OCI-LY1 (cell line): ENCODE results near the gene ARPC2.
A peak's percentile ranks its signal among the peaks of the same experiment; 100 is the strongest.

Experiments used
- H2AFZ ChIP-seq: fragments of 200-600 bp; sonication (generic), shearing (Covaris generic); 2 replicates; pipeline ENCODE4 v1.6.0; 2014; ENCODE audit warnings: antibody characterized with exemption, mild to moderate bottlenecking, low read length
- H3F3A ChIP-seq: fragments of 200-600 bp; sonication (generic), shearing (Covaris generic); 2 replicates; pipeline ENCODE4 v1.6.0; 2014; ENCODE audit warnings: mild to moderate bottlenecking, antibody characterized with exemption, low read length, moderate library complexity; ENCODE audit not compliant: insufficient read depth
- H3K27ac ChIP-seq: fragments of 200-600 bp; sonication (generic); 2 replicates; pipeline ENCODE4 v1.5.1; 2014; ENCODE audit warnings: low read length, mixed run types, mild to moderate bottlenecking, low read depth; ENCODE audit not compliant: poor library complexity, severe bottlenecking
- H3K27me3 ChIP-seq: fragments of 200-600 bp; sonication (generic); 2 replicates; pipeline ENCODE4 v1.6.0; 2014; ENCODE audit warnings: antibody characterized with exemption, mild to moderate bottlenecking, low read length, moderate library complexity; ENCODE audit not compliant: insufficient read depth
- H3K36me3 ChIP-seq: fragments of 200-600 bp; sonication (generic); 2 replicates; pipeline ENCODE4 v1.6.1; 2014; ENCODE audit warnings: mild to moderate bottlenecking, antibody characterized with exemption, low read length, moderate library complexity, mixed read lengths; ENCODE audit not compliant: insufficient read depth
- H3K4me1 ChIP-seq: fragments of 200-600 bp; sonication (generic); 2 replicates; pipeline ENCODE4 v1.5.1; 2014; ENCODE audit warnings: mild to moderate bottlenecking, low read length, moderate library complexity; ENCODE audit not compliant: insufficient read depth, severe bottlenecking
- H3K4me2 ChIP-seq: fragments of 200-600 bp; sonication (generic), shearing (Covaris generic); 2 replicates; pipeline ENCODE4 v1.6.1; 2014; ENCODE audit warnings: low read length
- H3K4me3 ChIP-seq: fragments of 200-600 bp; sonication (generic); 2 replicates; pipeline ENCODE4 v1.5.1; 2014; ENCODE audit warnings: low read length, low read depth, mild to moderate bottlenecking, mixed read lengths; ENCODE audit not compliant: poor library complexity, severe bottlenecking
- H3K79me2 ChIP-seq: fragments of 200-600 bp; shearing (Covaris generic); 2 replicates; pipeline ENCODE4 v1.6.1; 2016; ENCODE audit warnings: mixed run types, low read length, mixed read lengths; ENCODE audit not compliant: insufficient read depth
- H3K9ac ChIP-seq: fragments of 200-600 bp; sonication (generic), shearing (Covaris generic); 2 replicates; pipeline ENCODE4 v1.6.1; 2014; ENCODE audit warnings: mild to moderate bottlenecking, low read length, mixed read lengths
- H3K9me2 ChIP-seq: fragments of 200-600 bp; sonication (generic), shearing (Covaris generic); 2 replicates; pipeline ENCODE4 v1.6.1; 2014; ENCODE audit warnings: low read depth, mild to moderate bottlenecking, low read length, mixed read lengths
- H3K9me3 ChIP-seq: fragments of 200-600 bp; shearing (Covaris generic); 2 replicates; pipeline ENCODE4 v1.6.1; 2014; ENCODE audit warnings: low read length, mixed read lengths
- H4K20me1 ChIP-seq: fragments of 200-600 bp; sonication (generic), shearing (Covaris generic); 2 replicates; pipeline ENCODE4 v1.6.0; 2016; ENCODE audit warnings: mild to moderate bottlenecking, low read length; ENCODE audit not compliant: insufficient read depth
- EZH2 ChIP-seq: fragments of 200-600 bp; sonication (generic), shearing (Covaris generic); IDR thresholded peaks from 2 replicates; pipeline ENCODE4 v1.8.0; 2017; ENCODE audit warnings: borderline replicate concordance, mixed run types, mild to moderate bottlenecking, antibody characterized with exemption, low read length, moderate library complexity, mixed read lengths
- TF ChIP-seq, protein P1 (sequence below): fragments of 200-600 bp; sonication (generic), shearing (Covaris generic); IDR thresholded peaks from 2 replicates; pipeline ENCODE4 v1.5.1; 2017; ENCODE audit warnings: mild to moderate bottlenecking, antibody characterized with exemption, low read length, moderate library complexity, mixed read lengths

The ARPC2 gene

DNA sequence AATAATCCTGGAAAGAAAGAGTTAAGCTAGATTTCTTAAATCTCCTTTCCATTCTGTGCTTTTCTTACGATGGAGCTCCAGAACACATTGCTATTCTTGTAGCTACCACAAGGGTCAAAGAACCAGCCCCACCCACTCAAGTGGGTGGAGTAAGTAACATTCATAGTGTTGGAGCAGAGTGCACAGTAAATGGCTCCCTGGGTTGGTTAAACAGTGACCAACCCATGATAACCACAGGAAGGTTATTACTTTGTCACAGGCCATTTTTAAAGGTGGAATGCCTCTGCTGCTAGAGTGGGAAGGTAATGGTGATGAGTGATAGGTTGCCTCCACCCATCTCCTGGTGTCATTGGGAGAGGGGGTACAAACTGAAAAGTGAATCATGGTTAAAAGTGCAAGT, 13.9 kb downstream of the ARPC2 start:
- H3K4me1 ChIP-seq, result peaks cover 16% of the 10 kb centered on the region
- H3F3A ChIP-seq, result no peaks in the 10 kb centered on the region
- H2AFZ ChIP-seq, result no peak overlapping the region
- H3K9me2 ChIP-seq, result no peaks in the 10 kb centered on the region
- H3K27ac ChIP-seq, result no peak overlapping the region
- peaks cover 97% of the 10 kb centered on the region for H3K36me3 ChIP-seq
- no peak overlapping the region for H3K9ac ChIP-seq
- no peak overlapping the region for H3K4me2 ChIP-seq
- no peaks in the 10 kb centered on the region for H3K79me2 ChIP-seq
- no peak for TF ChIP-seq EZH2
- TF ChIP-seq, protein P1, sequence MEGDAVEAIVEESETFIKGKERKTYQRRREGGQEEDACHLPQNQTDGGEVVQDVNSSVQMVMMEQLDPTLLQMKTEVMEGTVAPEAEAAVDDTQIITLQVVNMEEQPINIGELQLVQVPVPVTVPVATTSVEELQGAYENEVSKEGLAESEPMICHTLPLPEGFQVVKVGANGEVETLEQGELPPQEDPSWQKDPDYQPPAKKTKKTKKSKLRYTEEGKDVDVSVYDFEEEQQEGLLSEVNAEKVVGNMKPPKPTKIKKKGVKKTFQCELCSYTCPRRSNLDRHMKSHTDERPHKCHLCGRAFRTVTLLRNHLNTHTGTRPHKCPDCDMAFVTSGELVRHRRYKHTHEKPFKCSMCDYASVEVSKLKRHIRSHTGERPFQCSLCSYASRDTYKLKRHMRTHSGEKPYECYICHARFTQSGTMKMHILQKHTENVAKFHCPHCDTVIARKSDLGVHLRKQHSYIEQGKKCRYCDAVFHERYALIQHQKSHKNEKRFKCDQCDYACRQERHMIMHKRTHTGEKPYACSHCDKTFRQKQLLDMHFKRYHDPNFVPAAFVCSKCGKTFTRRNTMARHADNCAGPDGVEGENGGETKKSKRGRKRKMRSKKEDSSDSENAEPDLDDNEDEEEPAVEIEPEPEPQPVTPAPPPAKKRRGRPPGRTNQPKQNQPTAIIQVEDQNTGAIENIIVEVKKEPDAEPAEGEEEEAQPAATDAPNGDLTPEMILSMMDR, result peak; percentile 28; the same call in 1 of the 2 replicates
- H3K4me3 ChIP-seq, result no peak overlapping the region
- no peaks in the 10 kb centered on the region for H3K9me3 ChIP-seq
- H4K20me1 ChIP-seq, result no peaks in the 10 kb centered on the region
- no peaks in the 10 kb centered on the region for H3K27me3 ChIP-seq

DNA sequence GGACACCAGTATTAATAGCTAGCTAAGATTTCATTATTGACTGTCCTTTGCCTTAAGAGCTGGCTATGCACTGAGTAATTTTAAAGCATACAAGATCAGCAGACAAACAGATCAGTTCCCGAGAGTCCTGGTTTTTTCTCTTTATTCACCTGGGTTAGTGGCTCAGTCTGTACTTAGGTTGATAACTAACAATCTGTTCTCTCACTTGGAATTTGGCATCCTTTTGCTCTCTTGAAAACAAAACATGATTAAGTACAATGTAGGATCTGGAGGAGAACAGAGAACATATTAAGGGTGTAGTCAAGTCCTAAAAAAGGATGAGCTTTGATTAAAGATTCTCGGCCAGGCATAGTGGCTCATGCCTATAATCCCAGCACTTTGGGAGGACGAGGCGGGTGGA, 16.6 kb downstream of the ARPC2 start:
- Histone ChIP-seq H3K4me1 (peaks cover 14% of the 10 kb centered on the region), H3K79me2 (no peaks in the 10 kb centered on the region), H3K9me2 (no peaks in the 10 kb centered on the region), H3F3A (no peaks in the 10 kb centered on the region), H3K4me3 (no peak overlapping the region), H3K9me3 (no peaks in the 10 kb centered on the region), H3K36me3 (peaks cover 96% of the 10 kb centered on the region), H3K9ac (no peak overlapping the region), H2AFZ (no peak overlapping the region), H3K4me2 (no peak overlapping the region), H3K27me3 (no peaks in the 10 kb centered on the region), H3K27ac (no peak overlapping the region), H4K20me1 (no peaks in the 10 kb centered on the region)
- TF ChIP-seq, protein P1, result no peak
- no peak for TF ChIP-seq EZH2

DNA sequence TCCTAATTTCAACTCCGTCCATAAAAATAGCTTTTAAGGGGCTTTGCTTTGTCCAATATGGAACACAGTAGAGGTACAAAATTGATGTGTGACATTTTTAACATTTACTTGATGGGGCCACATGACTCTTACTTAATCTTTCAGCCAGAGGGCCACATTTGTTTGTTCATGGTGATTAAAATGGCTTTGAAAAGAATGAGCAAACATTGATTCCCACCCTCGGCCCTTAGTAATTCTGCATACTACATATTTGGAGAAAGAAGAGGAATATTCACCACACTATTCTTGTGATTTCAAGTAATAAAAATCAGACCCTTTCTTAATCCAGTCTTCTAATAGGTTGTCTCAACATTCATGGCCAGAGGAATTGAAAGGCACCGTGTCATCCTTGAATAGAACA, 17.5 kb downstream of the ARPC2 start:
- Histone ChIP-seq H3K27ac (no peak overlapping the region), H3K4me2 (no peak overlapping the region), H3K4me3 (no peak overlapping the region), H3F3A (no peaks in the 10 kb centered on the region), H3K9ac (no peak overlapping the region), H3K9me3 (no peaks in the 10 kb centered on the region), H3K9me2 (no peaks in the 10 kb centered on the region), H3K79me2 (no peaks in the 10 kb centered on the region), H4K20me1 (no peaks in the 10 kb centered on the region), H3K4me1 (peaks cover 4% of the 10 kb centered on the region), H3K27me3 (no peaks in the 10 kb centered on the region), H3K36me3 (peaks cover 96% of the 10 kb centered on the region), H2AFZ (no peak overlapping the region)
- no peak for TF ChIP-seq EZH2
- TF ChIP-seq, protein P1, result no peak
